ENCODE data around the gene ORM2. TPM values are rescaled to one million over a fixed set of nuclear protein-coding genes. Genes with fewer than 3 reads are reported as not detected.
A peak's percentile ranks its signal among the peaks of the same experiment; 100 is the strongest.

The ORM2 gene
- total and polyA plus RNA-seq, 9 of the 15 experiments (the other 6 are each of a cell fraction or from before 2014, with no cell fraction given) = 0.98 TPM; not detected in 8

DNA sequence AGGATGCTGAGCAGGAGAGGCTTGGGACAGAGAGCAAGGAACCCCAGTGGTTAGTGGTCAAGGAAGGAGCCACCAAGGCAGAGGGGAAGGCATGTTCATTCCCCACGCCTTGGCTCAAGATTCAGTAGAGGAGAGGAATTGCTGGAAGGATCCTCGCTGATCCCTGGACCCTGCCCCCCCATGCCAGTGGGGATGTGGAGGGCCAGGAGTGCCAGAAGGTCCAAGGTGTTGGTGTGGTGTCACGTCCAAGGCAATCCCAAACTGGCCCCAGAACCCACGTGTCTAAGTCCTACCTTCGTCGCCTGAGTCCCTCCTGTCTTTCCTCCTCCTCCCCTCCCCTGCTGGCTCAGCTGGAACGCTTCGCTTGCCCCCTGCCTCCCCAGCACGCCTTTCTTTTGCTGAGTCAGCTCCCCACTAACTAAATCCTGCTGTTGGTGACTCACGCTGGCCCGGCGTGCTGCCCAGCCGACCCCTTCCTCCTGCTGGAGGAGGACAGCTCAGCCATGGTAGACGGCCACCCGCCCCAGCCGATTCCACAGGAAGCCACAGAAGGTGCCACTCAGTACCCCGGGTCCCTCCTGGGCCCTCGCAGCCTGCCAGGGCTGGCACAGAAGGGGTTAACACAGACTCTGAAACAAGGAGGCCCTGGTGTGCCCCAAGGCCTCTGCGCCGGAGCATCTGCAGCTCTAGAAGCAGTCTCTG lies 44.4 kb upstream of the ORM2 start (continued):
- TF ChIP-seq, protein P1, sequence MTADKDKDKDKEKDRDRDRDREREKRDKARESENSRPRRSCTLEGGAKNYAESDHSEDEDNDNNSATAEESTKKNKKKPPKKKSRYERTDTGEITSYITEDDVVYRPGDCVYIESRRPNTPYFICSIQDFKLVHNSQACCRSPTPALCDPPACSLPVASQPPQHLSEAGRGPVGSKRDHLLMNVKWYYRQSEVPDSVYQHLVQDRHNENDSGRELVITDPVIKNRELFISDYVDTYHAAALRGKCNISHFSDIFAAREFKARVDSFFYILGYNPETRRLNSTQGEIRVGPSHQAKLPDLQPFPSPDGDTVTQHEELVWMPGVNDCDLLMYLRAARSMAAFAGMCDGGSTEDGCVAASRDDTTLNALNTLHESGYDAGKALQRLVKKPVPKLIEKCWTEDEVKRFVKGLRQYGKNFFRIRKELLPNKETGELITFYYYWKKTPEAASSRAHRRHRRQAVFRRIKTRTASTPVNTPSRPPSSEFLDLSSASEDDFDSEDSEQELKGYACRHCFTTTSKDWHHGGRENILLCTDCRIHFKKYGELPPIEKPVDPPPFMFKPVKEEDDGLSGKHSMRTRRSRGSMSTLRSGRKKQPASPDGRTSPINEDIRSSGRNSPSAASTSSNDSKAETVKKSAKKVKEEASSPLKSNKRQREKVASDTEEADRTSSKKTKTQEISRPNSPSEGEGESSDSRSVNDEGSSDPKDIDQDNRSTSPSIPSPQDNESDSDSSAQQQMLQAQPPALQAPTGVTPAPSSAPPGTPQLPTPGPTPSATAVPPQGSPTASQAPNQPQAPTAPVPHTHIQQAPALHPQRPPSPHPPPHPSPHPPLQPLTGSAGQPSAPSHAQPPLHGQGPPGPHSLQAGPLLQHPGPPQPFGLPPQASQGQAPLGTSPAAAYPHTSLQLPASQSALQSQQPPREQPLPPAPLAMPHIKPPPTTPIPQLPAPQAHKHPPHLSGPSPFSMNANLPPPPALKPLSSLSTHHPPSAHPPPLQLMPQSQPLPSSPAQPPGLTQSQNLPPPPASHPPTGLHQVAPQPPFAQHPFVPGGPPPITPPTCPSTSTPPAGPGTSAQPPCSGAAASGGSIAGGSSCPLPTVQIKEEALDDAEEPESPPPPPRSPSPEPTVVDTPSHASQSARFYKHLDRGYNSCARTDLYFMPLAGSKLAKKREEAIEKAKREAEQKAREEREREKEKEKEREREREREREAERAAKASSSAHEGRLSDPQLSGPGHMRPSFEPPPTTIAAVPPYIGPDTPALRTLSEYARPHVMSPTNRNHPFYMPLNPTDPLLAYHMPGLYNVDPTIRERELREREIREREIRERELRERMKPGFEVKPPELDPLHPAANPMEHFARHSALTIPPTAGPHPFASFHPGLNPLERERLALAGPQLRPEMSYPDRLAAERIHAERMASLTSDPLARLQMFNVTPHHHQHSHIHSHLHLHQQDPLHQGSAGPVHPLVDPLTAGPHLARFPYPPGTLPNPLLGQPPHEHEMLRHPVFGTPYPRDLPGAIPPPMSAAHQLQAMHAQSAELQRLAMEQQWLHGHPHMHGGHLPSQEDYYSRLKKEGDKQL (CRISPR knock-in tag; IDR thresholded peaks at IDR 0.05; ENCODE audit: borderline replicate concordance) = no peak
- TF ChIP-seq SAFB2 (IDR thresholded peaks at IDR 0.05; ENCODE audit: borderline replicate concordance, low read depth, low read length, severe bottlenecking) (no peak), RFX7 (CRISPR knock-in tag; IDR thresholded peaks at IDR 0.05) (no peak), NR2F6 (CRISPR knock-in tag; IDR thresholded peaks at IDR 0.05) (no peak), JUND (IDR thresholded peaks at IDR 0.05; ENCODE audit: borderline replicate concordance, low read depth, low read length) (peak; percentile 32; the same call in 1 of the 2 replicates), JUND (tag; IDR thresholded peaks at IDR 0.05; ENCODE audit: borderline replicate concordance, low read depth, low read length) (no peak), EWSR1 (IDR thresholded peaks at IDR 0.05; ENCODE audit: borderline replicate concordance, low read depth, partially characterized antibody) (no peak), PHB2 (IDR thresholded peaks at IDR 0.05; ENCODE audit: low read depth) (no peak), FOSL1 (tag; conservative IDR thresholded peaks at IDR 0.05) (peak; percentile 58; the same call in 1 of the 2 replicates), TGIF2 (CRISPR knock-in tag; IDR thresholded peaks at IDR 0.05) (no peak), ZNF699 (CRISPR knock-in tag; IDR thresholded peaks at IDR 0.05; ENCODE audit: insufficient replicate concordance) (no peak), ZNF146 (CRISPR knock-in tag; IDR thresholded peaks at IDR 0.05; ENCODE audit: unreplicated experiment) (no peak)
- TF ChIP-seq, protein P2, sequence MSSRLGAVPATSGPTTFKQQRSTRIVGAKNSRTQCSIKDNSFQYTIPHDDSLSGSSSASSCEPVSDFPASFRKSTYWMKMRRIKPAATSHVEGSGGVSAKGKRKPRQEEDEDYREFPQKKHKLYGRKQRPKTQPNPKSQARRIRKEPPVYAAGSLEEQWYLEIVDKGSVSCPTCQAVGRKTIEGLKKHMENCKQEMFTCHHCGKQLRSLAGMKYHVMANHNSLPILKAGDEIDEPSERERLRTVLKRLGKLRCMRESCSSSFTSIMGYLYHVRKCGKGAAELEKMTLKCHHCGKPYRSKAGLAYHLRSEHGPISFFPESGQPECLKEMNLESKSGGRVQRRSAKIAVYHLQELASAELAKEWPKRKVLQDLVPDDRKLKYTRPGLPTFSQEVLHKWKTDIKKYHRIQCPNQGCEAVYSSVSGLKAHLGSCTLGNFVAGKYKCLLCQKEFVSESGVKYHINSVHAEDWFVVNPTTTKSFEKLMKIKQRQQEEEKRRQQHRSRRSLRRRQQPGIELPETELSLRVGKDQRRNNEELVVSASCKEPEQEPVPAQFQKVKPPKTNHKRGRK (tag; IDR thresholded peaks at IDR 0.05) = no peak
- TF ChIP-seq, protein P3, sequence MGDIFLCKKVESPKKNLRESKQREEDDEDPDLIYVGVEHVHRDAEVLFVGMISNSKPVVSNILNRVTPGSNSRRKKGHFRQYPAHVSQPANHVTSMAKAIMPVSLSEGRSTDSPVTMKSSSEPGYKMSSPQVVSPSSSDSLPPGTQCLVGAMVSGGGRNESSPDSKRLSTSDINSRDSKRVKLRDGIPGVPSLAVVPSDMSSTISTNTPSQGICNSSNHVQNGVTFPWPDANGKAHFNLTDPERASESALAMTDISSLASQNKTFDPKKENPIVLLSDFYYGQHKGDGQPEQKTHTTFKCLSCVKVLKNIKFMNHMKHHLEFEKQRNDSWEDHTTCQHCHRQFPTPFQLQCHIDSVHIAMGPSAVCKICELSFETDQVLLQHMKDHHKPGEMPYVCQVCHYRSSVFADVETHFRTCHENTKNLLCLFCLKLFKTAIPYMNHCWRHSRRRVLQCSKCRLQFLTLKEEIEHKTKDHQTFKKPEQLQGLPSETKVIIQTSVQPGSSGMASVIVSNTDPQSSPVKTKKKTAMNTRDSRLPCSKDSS (IDR thresholded peaks at IDR 0.05; ENCODE audit: low read depth, partially characterized antibody) = no peak
- TF ChIP-seq, protein P4, sequence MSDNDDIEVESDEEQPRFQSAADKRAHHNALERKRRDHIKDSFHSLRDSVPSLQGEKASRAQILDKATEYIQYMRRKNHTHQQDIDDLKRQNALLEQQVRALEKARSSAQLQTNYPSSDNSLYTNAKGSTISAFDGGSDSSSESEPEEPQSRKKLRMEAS (CRISPR knock-in tag; IDR thresholded peaks at IDR 0.05) = no peak
- TF ChIP-seq, protein P5, sequence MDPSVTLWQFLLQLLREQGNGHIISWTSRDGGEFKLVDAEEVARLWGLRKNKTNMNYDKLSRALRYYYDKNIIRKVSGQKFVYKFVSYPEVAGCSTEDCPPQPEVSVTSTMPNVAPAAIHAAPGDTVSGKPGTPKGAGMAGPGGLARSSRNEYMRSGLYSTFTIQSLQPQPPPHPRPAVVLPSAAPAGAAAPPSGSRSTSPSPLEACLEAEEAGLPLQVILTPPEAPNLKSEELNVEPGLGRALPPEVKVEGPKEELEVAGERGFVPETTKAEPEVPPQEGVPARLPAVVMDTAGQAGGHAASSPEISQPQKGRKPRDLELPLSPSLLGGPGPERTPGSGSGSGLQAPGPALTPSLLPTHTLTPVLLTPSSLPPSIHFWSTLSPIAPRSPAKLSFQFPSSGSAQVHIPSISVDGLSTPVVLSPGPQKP (CRISPR knock-in tag; IDR thresholded peaks at IDR 0.05) = no peak

All from K562 (cell line).